Endothelial cell of umbilical vein (primary cell): ENCODE measurements around the gene HLA-DPB1. TPM values are rescaled to one million over a fixed set of nuclear protein-coding genes. Genes with fewer than 3 reads are reported as not detected.
A peak's percentile ranks its signal among the peaks of the same experiment; 100 is the strongest.

Experiments used
- BruUV-seq: library from RNA; stranded (reverse); fragments of 400-500 nt; replicated peaks from 2 replicates; lab custom pipeline; 2021; lab: Mats Ljungman, UMichigan
- CTCF ChIA-PET: fragments of 300-600, 350-600 bp; sonication (Branson Sonifier 250); formaldehyde crosslinking; loops from one replicate; lab custom pipeline; 2021; ENCODE audit warnings: antibody characterized with exemption, inconsistent platforms; lab: Charles Lee
- POLR2A ChIA-PET: fragments of 300-600, 350-600 bp; sonication (Branson Sonifier 250); formaldehyde crosslinking; loops from one replicate; lab custom pipeline; 2021; ENCODE audit warnings: antibody characterized with exemption, inconsistent platforms; lab: Charles Lee
- DNase-seq: peaks from one replicate; pipeline ENCODE4 v3.0.0-alpha.2; 2011; ENCODE audit warnings: low read depth, low spot score
- FAIRE-seq: peaks from 2 replicates; lab custom pipeline; 2011; peaks lifted over from hg19 to GRCh38; lab: Jason Lieb, UNC
- H2AFZ ChIP-seq: 2 replicates; pipeline ENCODE4 v1.6.0; 2012; ENCODE audit warnings: low read depth, low read length, control low read depth, inconsistent platforms
- H3K27ac ChIP-seq: 2 replicates; pipeline ENCODE4 v1.5.1; 2011; ENCODE audit warnings: low read depth, mild to moderate bottlenecking, control low read depth, low read length, moderate library complexity; ENCODE audit not compliant: insufficient read depth
- H3K27me3 ChIP-seq, 2 experiments: 2 replicates each; pipeline versions ENCODE4 v1.6.0 to v1.6.1; 2011; ENCODE audit warnings: low read length in 2 of 2, mixed read lengths in 1 of 2; ENCODE audit not compliant: control insufficient read depth in 2 of 2, insufficient read depth in 2 of 2
- H3K36me3 ChIP-seq, 2 experiments: 2 replicates in 1 of 2; 3 replicates in 1 of 2; pipeline ENCODE4 v1.5.1; 2011; ENCODE audit warnings: low read length in 2 of 2, mild to moderate bottlenecking in 1 of 2, moderate library complexity in 1 of 2; ENCODE audit not compliant: control insufficient read depth in 2 of 2, insufficient read depth in 2 of 2; ENCODE audit errors: extremely low read depth in 1 of 2
- H3K4me1 ChIP-seq: 3 replicates; pipeline ENCODE4 v1.5.1; 2011; ENCODE audit warnings: mild to moderate bottlenecking, low read length; ENCODE audit not compliant: control insufficient read depth, insufficient read depth; ENCODE audit errors: extremely low read depth
- H3K4me2 ChIP-seq: 2 replicates; pipeline ENCODE4 v1.6.1; 2011; ENCODE audit warnings: low read length, control low read depth, mixed read lengths; ENCODE audit not compliant: insufficient read depth
- H3K4me3 ChIP-seq, 3 experiments: fragments of 200-600 bp in 1 of 3; sonication (generic), shearing (Covaris generic) in 1 of 3; replicated peaks in 1 of 3; 2 replicates each; pipeline ENCODE4 v1.5.1; 2011 to 2016; ENCODE audit warnings: control low read depth in 3 of 3, low read length in 3 of 3, mild to moderate bottlenecking in 2 of 3, inconsistent platforms in 1 of 3, low read depth in 1 of 3, moderate library complexity in 1 of 3; ENCODE audit not compliant: insufficient read depth in 1 of 3
- H3K79me2 ChIP-seq: 2 replicates; pipeline ENCODE4 v1.6.0; 2012; ENCODE audit warnings: low read length, inconsistent platforms; ENCODE audit not compliant: control insufficient read depth, insufficient read depth
- H3K9ac ChIP-seq: replicated peaks from 2 replicates; pipeline ENCODE3; 2011; ENCODE audit warnings: low read length, control low read depth; ENCODE audit not compliant: insufficient read depth; ENCODE audit errors: extremely low read depth
- H3K9me1 ChIP-seq: replicated peaks from 3 replicates; pipeline ENCODE4 v1.6.0; 2011; ENCODE audit warnings: mild to moderate bottlenecking, low read length; ENCODE audit not compliant: control insufficient read depth, insufficient read depth; ENCODE audit errors: extremely low read depth
- H3K9me3 ChIP-seq: replicated peaks from 2 replicates; pipeline ENCODE4 v1.5.1; 2012; ENCODE audit warnings: low read length, inconsistent platforms; ENCODE audit not compliant: control insufficient read depth, insufficient read depth
- H4K20me1 ChIP-seq: replicated peaks from 2 replicates; pipeline ENCODE3; 2011; ENCODE audit warnings: mild to moderate bottlenecking, low read length; ENCODE audit not compliant: control insufficient read depth, insufficient read depth; ENCODE audit errors: extremely low read depth
- EZH2 ChIP-seq: IDR thresholded peaks from 2 replicates; pipeline ENCODE4 v1.6.1; 2012; ENCODE audit warnings: borderline replicate concordance, low read depth, mild to moderate bottlenecking, moderate library complexity, low read length, inconsistent platforms; ENCODE audit not compliant: severe bottlenecking
- FOS ChIP-seq: IDR thresholded peaks from 2 replicates; pipeline ENCODE4 v1.6.1; 2011; ENCODE audit warnings: mild to moderate bottlenecking, low read length, moderate library complexity, borderline replicate concordance; ENCODE audit not compliant: insufficient read depth
- GATA2 ChIP-seq: IDR thresholded peaks from 2 replicates; pipeline ENCODE4 v1.7.0; 2011; ENCODE audit warnings: low read depth, mild to moderate bottlenecking, moderate library complexity, mixed read lengths, low read length; ENCODE audit not compliant: insufficient read length, insufficient read depth
- JUN ChIP-seq: IDR thresholded peaks from 2 replicates; pipeline ENCODE4 v1.6.1; 2011; ENCODE audit warnings: borderline replicate concordance, low read depth; ENCODE audit not compliant: insufficient read length, insufficient read depth
- MYC ChIP-seq: IDR thresholded peaks from one replicate; pipeline ENCODE4 v1.6.1; 2011; ENCODE audit warnings: mild to moderate bottlenecking, low read depth, low read length
- dilution Hi-C: fragments of 300-500 bp; cut with MboI; formaldehyde crosslinking; loops from one replicate; pipeline ENCODE4 v1.15.0; 2019; ENCODE audit warnings: low sequenced_read_pairs; ENCODE audit not compliant: extremely low pct_ligation_motif_present
- intact Hi-C: fragments of 100-400 bp; cut with micrococcal nuclease; formaldehyde crosslinking; loops from one replicate; pipeline ENCODE4 v1.10.0; 2022
- polyA plus RNA-seq, 4 experiments: library from polyadenylated mRNA; depleted of rRNA in 3 of 4; stranded (reverse) in 3 of 4; unstranded in 1 of 4; fragments of >200 nt; gene quantifications; 2 replicates each; pipeline versions ENCODE4 v1.2.1 to v1.2.3, GENCODE V29; 2011 to 2012; ENCODE audit warnings: missing spikeins in 1 of 4
- total RNA-seq: library from RNA; stranded (reverse); gene quantifications from 2 replicates; pipeline ENCODE4 v1.2.3, GENCODE V29; 2021
- TF ChIP-seq, protein P1 (sequence below): IDR thresholded peaks from 2 replicates; pipeline ENCODE4 v1.6.1; 2011; ENCODE audit not compliant: insufficient read depth, insufficient read length
- TF ChIP-seq, protein P2 (sequence below), 2 donors: IDR thresholded peaks; 1 replicate in 1 of 2; 2 replicates in 1 of 2; pipeline ENCODE4 v1.5.1; 2011; ENCODE audit warnings: low read length in 2 of 2, mild to moderate bottlenecking in 2 of 2, moderate library complexity in 2 of 2, control low read depth in 1 of 2, inconsistent platforms in 1 of 2, low read depth in 1 of 2; ENCODE audit not compliant: insufficient read depth in 1 of 2; ENCODE audit errors: extremely low read depth in 1 of 2

Gene HLA-DPB1
- total and polyA plus RNA-seq, 2 donors (not counting 3 experiments of a cell fraction or from before 2014, with no cell fraction given), result 2.3 to 38.0 TPM

DNA sequence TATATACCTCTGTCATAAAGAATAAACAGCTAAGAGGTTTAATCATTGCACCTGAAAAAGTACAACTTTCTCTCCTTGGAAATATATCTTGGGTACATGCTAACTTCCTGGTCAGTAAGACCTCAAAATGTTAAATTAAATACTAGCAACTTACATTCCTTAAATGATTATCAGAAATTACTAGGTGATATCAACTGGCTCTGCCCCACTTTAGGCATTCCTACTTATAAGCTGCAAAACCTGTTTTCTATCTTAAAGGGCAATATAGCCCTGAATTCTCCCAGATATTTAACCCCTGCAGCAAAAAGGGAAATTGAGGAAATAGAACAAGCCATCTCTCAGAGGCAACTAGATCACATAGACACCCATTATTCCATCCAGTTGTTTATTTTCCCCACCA, 23.2 kb upstream of the HLA-DPB1 start:
- no peak for FAIRE-seq
- CTCF ChIA-PET, result interaction anchor here (1.0 kb wide), 1 partner anchor 68 kb away, joined by 3 read pairs; no protein-coding TSS in a partner anchor
- H4K20me1 ChIP-seq, result no peaks in the 10 kb centered on the region

DNA sequence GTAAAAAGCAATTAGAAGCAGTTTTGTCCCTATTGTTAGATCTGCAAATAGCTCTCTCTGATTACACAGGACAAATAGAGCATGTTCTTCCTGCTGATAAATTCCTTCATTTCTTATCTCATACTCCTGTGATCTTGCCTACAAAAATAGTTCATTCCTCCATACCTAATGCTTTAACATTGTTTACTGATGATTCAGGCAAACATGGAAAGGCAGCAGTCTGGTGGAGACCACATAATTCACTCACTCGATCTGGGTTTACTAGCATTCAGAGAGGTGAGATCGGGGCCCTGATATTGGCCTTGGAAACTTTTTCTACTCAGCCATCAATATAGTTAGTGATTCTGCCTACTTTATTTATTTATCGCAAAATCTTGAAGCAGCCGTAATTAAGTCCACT, 22.6 kb upstream of the HLA-DPB1 start:
- Histone ChIP-seq H4K20me1 (no peaks in the 10 kb centered on the region), H3K4me1 (no peaks in the 10 kb centered on the region), H3K4me3 (no peak overlapping the region), H3K9me1 (no peaks in the 10 kb centered on the region), H3K27me3 (peaks cover 26 to 27% of the 10 kb centered on the region in 2 experiments), H3K9ac (no peak overlapping the region), H3K79me2 (no peaks in the 10 kb centered on the region), H3K36me3 (no peaks in the 10 kb centered on the region), H3K4me2 (peak overlapping the region; percentile 17), H3K9me3 (no peaks in the 10 kb centered on the region), H2AFZ (no peak overlapping the region), H3K27ac (no peak overlapping the region)
- intact Hi-C loops (no loop called here), dilution Hi-C loops (no loop called here)
- POLR2A ChIA-PET, result no interaction called here
- no TSS peak for BruUV-seq
- CTCF ChIA-PET, result interaction anchor here (1.0 to 1.1 kb wide), 2 partner anchors 17 to 68 kb away, joined by 3 read pairs; no protein-coding TSS in a partner anchor
- DNase-seq (no peak), FAIRE-seq (peak; percentile 79)
- no peak for TF ChIP-seq JUN
- TF ChIP-seq MYC, result no peak
- no peak for TF ChIP-seq FOS
- TF ChIP-seq, protein P1, sequence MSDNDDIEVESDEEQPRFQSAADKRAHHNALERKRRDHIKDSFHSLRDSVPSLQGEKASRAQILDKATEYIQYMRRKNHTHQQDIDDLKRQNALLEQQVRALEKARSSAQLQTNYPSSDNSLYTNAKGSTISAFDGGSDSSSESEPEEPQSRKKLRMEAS, result no peak
- peak; percentile 70 for TF ChIP-seq GATA2
- no peak for TF ChIP-seq EZH2

More for the DNA sequence above, 23.2 kb upstream of the HLA-DPB1 start:
- BruUV-seq, result no TSS peak
- Histone ChIP-seq H3K4me3 (no peak overlapping the region), H3K79me2 (no peaks in the 10 kb centered on the region), H2AFZ (no peak overlapping the region), H3K27me3 (peaks cover 25% of the 10 kb centered on the region in 2 experiments), H3K9ac (no peak overlapping the region), H3K4me2 (no peak overlapping the region), H3K36me3 (no peaks in the 10 kb centered on the region), H3K4me1 (no peaks in the 10 kb centered on the region), H3K9me3 (no peaks in the 10 kb centered on the region), H3K27ac (no peak overlapping the region), H3K9me1 (no peaks in the 10 kb centered on the region)
- dilution Hi-C loops (no loop called here), intact Hi-C loops (no loop called here)
- TF ChIP-seq JUN (no peak), FOS (no peak)
- TF ChIP-seq, protein P1, result no peak
- TF ChIP-seq, protein P2, sequence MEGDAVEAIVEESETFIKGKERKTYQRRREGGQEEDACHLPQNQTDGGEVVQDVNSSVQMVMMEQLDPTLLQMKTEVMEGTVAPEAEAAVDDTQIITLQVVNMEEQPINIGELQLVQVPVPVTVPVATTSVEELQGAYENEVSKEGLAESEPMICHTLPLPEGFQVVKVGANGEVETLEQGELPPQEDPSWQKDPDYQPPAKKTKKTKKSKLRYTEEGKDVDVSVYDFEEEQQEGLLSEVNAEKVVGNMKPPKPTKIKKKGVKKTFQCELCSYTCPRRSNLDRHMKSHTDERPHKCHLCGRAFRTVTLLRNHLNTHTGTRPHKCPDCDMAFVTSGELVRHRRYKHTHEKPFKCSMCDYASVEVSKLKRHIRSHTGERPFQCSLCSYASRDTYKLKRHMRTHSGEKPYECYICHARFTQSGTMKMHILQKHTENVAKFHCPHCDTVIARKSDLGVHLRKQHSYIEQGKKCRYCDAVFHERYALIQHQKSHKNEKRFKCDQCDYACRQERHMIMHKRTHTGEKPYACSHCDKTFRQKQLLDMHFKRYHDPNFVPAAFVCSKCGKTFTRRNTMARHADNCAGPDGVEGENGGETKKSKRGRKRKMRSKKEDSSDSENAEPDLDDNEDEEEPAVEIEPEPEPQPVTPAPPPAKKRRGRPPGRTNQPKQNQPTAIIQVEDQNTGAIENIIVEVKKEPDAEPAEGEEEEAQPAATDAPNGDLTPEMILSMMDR (IDR thresholded peaks at IDR 0.05; ENCODE audit: extremely low read depth in 1 of 2, insufficient read depth in 1 of 2, low read depth in 1 of 2, low read length in 2 of 2), result no peak
- POLR2A ChIA-PET, result no interaction called here
- DNase-seq, result no peak
